HG03558 (cell line): ENCODE data around the gene KLHL36.

Source experiments
- ATAC-seq: cut with Tn5 transposase; IDR thresholded peaks from one replicate; pipeline ENCODE4 v1.9.1; 2021; ENCODE audit warnings: moderate number of reproducible peaks; ENCODE audit not compliant: unreplicated experiment; ENCODE audit errors: extremely low read depth

Gene KLHL36

GRCh38 chr16:84641643-84642358 is 6.5 kb upstream of the KLHL36 start:
- no peak for ATAC-seq

- ATAC-seq = no peak
These were observed 5.1 kb upstream of the KLHL36 start for GRCh38 chr16:84643180-84643583.

GRCh38 chr16:84643674-84644073 is 4.6 kb upstream of the KLHL36 start:
- no peak for ATAC-seq

DNA sequence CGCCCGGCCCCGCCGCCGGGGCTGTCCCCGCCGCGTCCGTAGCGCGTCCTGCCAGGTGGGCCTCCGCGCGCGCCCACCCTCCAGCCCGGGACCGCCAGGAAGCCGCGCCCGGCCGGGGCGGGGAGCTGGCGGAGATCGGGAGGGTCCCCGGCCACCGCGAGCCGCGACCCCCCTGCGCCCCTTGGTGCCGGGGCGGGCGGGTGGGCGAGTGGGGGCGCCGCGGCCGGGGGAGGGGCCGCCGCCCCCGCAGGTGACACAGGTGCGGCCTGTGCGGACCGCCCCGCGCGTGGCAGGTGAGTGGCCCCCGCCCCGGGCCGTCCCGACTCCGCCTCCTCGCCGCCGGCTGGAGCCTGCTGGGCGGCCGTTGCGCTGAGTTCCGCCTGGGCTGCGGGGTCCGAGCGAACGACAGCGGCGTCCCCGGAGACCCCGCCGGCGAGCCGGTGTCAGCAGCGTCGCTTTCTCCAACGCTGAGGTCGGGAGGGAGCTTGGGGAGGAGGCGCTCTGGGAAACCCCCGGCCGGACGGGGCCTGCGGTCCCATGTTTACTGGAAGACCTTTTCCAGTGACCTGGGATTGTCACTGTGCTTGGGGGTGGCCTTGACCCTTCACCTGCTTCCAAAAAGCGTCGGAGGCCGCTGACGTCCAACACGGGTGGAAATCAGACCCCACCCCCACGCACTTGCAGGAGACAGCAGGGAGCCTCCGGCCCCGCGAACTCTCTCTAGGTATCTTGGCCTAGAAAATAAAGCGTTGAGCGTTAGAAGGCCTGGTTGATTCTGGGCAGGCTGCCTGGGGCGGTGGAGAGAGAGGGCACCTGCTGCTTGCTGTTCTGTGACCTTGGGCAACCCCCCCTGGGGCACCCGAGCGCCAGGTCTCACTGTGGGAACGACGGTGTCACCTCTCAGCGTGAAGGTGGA is 542 bp downstream of the KLHL36 start:
- ATAC-seq = no peak

- ATAC-seq = no peak
These were observed 1.2 kb downstream of the KLHL36 start for GRCh38 chr16:84649511-84649861.

GRCh38 chr16:84650062-84650991 is 2.0 kb downstream of the KLHL36 start:
- ATAC-seq = no peak

DNA sequence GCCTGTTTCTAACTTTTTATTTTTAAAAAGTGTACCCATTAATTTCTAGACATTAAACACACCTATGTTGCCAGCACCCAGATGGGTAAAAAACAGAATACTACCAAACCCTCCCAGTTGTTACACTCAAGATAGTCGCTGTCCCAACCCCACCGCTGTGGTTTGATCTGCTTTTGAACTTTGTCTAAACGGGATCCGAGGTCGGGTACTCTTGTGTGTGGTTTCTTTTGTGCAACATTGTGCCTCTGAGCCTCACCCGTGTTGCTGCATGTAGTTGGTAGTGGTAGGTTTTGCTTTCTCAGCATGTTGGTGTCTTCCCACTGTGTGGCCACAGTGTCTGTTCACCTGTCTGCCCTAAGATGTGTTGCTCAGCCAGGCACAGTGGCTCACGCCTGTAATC is 4.3 kb downstream of the KLHL36 start:
- no peak for ATAC-seq

- ATAC-seq = no peak
These were observed 5.9 kb downstream of the KLHL36 start for GRCh38 chr16:84654238-84654637.

DNA sequence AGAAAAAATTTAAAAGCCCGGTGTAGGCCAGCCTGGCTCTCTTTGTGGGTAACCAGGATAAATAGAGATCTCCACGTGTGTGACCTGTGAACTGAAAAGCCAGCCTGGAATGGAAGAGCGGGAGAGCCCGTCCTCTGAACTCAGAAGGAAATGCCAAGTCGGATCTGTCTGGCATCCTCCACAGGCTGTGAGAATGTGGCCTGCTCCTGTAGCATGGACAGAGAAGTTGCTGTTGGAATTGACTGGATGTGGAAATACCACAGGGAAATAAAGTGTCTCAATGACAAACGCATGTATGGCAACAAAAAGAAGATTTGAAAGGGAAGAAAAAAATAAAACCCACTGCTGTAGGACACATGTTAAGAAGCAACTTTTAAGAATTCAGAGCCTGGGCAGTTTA is 6.7 kb downstream of the KLHL36 start:
- ATAC-seq = no peak

GRCh38 chr16:84656649-84657048 is 8.3 kb downstream of the KLHL36 start:
- ATAC-seq = no peak

GRCh38 chr16:84657229-84657837 is 9.0 kb downstream of the KLHL36 start:
- no peak for ATAC-seq

DNA sequence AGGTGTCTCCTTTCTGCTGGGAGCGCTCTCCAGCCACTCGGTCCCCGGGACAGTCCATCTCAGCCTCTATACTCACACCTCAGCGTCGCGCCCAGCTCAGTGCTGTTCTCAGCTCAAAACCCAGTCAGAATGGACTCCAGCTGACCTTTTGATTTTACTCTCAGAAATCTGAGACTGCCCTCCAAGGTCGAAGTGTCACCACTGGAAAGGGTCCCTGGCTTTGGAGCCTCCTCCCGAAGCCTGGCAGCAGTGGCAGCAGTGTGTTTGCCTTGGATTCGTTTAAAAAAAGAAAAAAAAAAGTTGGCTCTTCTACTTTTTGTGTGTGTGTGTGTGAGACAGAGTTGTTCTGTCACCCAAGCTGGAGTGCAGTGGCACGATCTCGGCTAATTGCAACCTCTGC is 10.4 kb downstream of the KLHL36 start:
- ATAC-seq = no peak

- ATAC-seq = no peak
These were observed 11.5 kb downstream of the KLHL36 start for GRCh38 chr16:84659656-84660300.

DNA sequence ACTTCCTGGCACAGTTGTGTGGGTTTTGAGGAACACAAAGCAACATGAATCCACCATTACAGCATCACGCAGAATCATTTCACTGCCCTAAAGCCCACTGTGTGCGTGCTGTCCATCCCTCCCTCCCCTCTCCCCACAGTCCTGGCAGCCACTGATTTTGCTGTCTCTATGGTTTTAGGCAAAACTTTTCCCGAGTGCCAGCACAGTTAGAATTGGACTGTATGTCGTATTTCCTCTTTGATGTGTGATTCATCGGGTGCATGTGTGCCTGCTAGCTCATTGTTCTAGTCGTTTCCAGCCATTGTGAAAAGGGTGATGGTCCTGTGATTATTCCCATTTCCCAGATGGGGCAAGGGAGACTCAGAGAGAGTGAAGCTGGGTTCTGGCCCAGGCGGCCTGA is 12.7 kb downstream of the KLHL36 start:
- no peak for ATAC-seq

GRCh38 chr16:84661418-84662060 is 13.2 kb downstream of the KLHL36 start:
- no peak for ATAC-seq

DNA sequence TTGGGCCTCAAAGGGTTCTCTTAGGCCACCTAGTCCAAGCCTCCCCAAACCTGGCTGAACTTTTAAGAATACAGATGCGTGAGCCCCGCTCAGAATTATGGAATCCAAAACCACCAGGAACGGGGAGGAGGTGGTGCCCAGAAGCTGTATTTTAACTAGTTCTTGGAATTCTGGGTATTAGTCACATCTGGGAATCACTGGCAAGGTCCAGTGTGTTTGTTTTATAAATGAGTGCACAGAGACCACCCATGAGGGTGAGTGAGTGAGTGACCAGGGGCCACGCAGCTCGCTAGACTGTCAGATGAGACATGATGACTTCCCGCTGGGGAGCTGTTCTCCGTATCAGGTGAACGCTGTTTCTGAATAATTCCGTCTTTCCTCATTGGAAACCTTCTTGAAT is 14.2 kb downstream of the KLHL36 start:
- ATAC-seq = no peak

GRCh38 chr16:84663433-84664101 is 15.3 kb downstream of the KLHL36 start:
- no peak for ATAC-seq

- ATAC-seq = no peak
These were observed 17.0 kb downstream of the KLHL36 start for GRCh38 chr16:84665359-84665758.

DNA sequence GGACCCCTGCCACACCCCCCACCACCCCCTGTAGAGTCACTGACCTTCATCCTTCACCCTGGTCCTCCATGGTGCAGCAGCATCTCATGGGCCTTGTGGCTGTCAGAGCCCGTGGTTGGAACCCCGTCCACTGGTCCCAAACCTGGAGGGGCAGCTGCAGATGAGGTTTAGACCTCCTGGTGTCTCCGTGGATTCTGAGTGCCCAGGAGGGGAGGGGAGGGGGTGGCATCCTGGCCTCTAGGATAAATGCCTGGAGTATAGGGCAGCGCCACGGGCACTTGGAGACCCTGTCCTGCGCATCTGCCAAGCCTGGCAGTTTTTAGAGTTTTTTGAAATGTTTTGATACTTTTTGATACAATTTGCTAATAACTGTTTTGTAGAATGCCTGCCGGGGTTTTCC is 17.5 kb downstream of the KLHL36 start:
- no peak for ATAC-seq
